Measurements from ENCODE around the gene SLC2A4RG. TPM values are rescaled to one million over a fixed set of nuclear protein-coding genes. Genes with fewer than 3 reads are reported as not detected.

Gene SLC2A4RG
- total RNA-seq, 2 donors from 2014 or later = 54.0 to 112 TPM

DNA sequence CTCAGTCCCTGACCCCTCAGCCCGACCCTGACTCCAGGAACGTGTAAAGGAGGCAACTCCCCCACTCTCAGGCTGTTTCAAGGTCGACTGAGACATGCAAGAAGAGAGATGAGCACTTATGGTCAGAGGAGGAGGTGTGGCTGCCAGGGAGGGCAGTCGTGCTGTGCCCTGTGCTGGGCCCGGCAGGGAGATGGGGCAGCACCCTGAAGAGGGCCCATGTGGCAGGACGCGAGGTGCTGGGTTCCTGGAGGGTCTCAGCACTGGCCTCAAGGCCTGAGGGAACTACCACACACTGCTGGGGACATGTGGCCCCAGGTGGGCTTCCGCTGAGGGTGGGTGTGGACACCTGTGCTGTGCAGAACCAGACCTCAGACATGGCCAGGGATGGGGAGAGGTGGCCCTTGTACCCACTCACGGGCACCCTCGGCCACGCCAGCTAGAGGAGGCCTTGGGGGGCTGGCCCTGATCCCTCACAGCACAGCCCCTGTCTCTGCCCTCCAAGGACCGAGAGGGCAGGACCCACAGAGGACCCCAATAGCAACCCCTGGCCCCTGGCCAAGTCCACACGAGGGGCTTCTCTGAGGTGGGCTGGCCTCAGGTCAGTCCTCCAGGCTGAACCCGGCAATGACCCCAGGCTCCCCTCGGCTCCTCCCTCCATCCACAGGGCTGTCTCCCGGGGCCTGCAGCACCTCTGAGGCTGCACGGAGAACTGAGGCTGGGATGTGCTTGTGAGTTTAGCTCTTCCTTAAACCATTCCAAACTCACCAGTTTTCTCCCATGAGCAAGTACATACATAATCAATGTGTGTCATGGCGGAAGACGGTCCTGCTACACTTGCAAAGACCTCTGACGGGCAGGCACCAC, 8.7 kb downstream of the SLC2A4RG start:
- no peak for DNase-seq (ENCODE audit: low spot score)
- intact Hi-C loops (cut with DNase I) = no loop called here

DNA sequence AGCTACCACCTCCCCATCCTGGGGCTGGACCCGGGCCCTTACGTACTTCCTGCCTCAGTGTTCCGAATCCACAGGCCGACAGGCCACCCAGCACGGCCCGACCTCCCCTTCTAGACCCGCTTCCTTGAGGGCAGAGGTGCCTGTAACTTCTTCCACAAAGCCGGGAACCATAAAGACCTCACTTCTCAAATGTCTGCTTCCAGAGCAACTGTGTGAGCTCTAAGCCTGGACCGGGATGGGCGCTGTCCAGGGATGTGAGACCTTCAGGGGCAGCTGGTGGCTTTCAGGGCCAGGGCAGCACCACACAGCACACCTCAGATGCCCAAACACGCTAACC, 9.3 kb downstream of the SLC2A4RG start:
- no peak for DNase-seq (ENCODE audit: low spot score)
- intact Hi-C loops (cut with DNase I) = no loop called here

DNA sequence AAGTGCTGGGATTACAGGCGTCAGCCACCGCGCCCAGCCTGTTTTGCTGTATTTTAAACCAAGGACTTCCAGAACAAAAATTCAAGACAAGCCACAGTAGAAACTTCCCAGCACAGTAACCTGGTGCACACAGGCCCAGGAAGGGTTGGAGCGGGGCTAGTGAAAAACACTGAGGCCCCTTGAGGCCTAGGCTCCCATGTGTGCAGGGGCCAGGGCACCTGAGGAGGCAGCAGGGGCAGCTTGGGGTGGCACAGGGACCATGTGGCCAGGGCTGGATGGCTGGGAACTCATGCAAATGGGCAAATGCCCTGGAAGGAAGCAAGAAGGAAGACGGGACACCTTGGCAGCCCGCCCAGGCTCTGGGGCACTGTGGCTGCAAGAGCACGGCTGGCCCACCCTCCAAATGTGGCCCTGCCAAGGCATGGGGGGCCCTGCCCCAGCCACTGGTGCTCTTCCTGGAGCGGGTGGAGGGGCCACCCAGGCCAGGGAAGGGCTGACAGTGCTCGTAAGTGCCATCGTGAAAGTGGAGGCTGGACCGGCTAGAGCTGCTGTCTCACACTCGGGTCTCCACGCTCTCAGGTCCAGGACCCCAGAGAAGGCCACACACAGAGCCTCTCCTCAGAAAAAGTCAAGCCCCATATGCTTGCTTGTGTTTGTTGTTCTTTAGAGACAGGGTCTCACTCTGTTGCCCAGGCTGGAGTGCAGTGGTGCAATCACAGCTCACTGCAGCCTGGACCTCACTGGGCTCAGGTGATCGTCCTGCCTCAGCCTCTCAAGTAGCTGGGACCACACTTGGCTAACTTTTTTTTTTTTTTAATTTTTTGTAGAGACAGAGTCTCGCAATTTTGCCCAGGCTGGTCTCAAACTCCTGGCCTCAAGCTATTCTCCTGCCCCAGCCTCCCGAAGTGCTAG, 10.3 kb downstream of the SLC2A4RG start:
- DNase-seq (ENCODE audit: low spot score) = no peak
- intact Hi-C loops (cut with DNase I) = no loop called here

DNA sequence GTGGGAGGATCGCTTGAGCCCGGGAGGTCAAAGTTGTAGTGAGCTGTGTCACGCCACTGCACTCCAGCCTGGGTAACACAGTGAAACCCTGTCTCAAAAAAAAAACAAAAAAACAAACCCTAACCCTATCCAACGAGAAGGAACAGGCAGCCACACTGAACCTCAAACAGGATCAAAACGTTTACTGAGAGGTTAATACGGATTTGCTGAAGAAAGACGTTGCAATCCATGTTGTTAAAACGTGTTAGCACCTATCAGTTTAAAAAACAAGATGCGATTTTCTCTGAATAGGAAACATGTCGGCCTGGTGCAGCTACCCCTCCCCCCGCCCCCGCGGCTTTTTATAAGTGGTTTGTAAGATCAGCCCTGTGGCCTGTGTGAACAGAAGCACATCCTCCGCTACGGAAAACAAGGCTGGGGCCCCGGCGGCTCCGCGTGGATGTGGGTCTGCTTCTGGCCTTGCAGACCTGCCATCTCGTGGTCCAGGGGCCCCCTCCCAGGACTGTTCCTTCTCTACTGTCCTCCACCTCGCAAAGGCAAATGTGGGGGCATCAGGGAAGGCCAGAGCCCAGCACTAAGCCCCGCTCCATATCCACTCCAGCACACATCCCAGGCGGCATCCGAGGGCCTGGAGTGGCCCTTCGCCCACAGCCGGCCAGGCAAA, 11.4 kb downstream of the SLC2A4RG start:
- no peak for DNase-seq (ENCODE audit: low spot score)
- intact Hi-C loops (cut with DNase I) = no loop called here

DNA sequence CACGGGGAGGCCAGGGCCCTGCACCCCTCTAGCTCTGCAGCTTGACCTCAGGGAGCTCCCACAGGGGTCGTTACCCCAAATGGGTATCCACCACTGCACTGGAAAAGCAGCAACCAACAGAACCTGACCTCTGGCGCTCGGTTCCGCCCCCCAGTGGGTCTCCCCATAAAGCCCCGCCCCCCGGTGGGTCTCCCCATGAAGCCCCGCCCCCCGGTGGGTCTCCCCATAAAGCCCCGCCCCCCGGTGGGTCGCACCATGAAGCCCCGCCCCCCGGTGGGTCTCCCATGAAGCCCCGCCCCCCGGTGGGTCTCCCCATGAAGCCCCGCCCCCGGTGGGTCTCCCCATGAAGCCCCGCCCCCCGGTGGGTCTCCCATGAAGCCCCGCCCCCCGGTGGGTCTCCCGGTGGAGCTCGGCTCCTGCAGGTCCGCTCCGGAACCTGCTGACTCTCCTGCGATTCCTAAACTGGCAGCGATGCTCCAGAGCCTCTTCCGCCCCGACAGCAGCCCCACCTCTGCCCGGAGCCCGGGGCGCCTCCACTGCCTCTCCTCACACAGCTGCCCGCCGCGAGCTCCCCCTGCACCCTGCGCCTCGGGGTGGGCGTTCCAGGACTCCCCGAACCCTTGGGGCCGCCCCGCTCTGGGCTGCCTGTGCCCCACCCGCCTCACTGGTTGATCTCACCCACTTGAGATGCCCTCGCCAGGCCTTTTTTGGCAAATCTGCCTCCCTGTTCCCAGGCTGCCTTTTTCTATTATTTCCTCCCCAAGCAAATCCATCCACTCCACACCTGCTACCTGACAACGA, 12.1 kb downstream of the SLC2A4RG start:
- intact Hi-C loops (cut with DNase I) = no loop called here
- no peak for DNase-seq (ENCODE audit: low spot score)

DNA sequence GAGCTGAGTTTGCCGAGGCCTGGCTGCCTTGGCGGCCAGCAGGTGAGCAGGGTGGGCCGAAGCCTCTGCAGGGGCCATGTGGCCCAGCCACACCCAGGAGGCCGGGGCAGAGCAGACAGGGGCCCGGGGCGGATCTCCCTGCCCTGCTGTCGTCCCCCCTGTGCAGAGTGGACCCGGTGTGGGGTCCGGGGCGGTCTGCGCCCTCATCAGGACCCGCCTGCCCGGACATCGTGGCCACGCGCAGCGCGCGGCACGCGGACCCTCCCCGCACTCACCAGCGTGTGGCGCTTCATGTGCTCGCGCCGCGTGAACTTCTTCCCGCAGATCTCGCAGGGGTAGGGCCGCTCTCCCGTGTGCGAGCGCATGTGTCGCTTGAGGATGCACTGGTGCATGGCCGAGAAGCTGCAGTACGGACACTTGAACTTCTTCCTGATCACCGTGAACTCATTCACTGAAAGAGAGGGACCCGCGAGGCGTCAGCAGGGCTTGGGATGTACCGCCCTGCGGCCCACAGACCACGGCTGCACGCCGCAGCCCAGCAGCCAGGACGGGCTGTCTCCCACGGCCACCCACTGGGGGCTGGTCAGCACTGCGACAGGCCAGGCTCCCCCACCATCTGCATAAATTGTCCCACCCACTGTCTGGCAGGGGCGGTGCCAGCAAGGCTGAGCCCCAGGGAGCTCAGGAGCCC, 13.0 kb downstream of the SLC2A4RG start:
- intact Hi-C loops (cut with DNase I) = no loop called here
- DNase-seq (ENCODE audit: low spot score) = no peak

DNA sequence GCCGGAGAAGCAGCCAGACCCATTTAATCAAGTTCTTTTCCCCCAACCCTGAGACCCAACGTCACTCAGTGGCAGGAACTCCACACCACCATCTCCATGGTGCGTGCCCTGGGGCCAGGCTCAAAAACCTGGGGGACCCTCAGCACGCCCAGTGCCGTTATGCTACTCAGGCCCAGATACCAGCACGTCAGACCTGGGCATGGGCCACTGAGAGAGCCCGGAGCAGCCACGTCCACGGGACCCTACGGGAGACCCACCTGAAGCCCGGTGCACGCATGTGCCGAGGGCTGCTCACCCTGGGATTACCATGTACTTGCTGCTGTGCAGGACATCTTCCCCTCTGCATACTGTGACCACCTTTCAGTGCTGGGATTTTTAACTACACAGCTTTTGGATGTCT, 13.8 kb downstream of the SLC2A4RG start:
- intact Hi-C loops (cut with DNase I) = no loop called here
- DNase-seq (ENCODE audit: low spot score) = no peak

DNA sequence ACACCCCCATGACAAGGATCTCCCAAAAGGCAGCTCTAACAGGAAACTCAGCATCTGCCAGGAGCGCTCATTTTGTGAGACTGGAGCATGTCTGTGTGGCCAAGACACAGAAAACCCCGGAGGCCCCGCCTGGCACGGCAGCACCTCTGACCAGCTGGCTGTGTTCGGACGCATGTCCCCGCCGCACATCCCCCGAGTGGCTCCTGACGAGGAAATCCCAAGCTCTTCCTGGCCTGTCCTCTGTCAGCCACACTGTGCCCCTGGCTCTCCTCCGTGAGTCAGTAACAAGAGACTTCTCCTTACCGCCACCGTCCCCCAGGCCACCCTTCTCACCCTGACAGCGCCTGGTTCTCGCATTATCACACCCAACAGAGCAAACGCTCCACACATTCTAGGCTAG, 14.4 kb downstream of the SLC2A4RG start:
- intact Hi-C loops (cut with DNase I) = no loop called here
- DNase-seq (ENCODE audit: low spot score) = no peak

DNA sequence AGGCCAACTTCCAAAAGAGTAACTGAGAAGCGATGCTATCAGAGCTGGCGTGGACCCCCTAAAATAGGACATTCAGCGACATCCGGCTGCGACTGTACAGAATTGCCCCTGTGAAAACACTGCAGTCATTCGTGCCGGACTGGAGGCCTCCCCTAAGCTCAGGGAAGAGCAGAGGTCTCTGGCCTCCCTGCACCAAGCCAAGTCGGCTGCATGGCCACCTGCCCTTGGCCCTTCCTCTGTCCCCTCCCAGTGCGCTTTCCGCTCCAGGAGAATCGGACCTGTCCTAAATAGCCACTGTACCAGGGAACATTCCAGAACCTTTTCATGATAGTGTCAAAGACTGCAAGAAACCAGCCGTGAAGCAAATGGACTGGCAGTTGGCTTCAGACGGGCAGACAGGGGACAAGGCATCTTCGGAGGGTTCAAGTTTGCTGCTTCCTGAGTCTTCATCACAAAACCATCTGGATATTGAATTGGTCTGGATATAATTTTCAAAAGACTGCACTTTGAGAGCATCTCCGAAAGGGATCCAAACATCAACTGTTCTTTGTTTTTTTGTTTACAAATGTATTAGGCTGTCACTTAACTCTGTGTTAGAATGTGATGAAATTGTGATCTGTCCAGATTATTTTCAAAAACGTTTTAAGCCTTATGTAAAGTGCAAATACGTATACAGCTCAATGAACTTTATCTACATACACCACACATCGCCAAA, 16.5 kb downstream of the SLC2A4RG start:
- DNase-seq (ENCODE audit: low spot score) = no peak
- intact Hi-C loops (cut with DNase I) = no loop called here

DNA sequence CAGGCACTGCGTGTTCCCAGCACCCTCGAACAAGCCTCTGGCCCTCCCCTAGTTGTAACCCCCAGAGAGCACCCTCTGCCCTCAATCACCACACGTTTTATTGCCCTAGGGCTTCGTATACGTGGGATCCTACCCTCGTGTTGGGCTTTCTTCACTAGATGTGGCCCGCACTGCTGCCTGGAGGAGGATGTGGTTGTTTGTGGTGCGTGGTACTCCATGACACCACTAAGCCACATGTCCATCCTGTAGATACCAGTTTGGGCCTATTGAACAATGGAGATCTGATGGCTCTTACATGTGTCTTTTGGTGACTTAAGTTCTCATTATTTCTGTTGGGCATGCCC, 17.0 kb downstream of the SLC2A4RG start:
- DNase-seq (ENCODE audit: low spot score) = no peak
- intact Hi-C loops (cut with DNase I) = no loop called here

DNA sequence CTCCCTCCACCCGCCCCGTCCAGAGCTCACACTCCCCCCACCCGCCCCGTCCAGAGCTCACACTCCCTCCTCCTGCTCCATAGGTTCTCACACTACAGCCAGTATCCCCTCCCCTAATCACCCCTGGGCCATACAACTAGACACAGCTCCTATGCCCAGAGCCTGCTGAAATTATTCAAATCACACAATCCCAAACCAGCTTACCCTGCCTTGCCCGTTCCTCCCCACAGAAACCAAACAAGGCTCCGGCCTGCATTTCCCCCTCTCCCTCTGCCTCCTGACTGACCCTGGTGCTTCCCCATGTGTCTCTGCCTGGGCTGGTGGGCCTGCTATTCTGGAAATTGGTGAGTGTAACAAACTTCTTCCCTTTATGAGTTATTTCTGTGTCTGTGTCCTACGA, 18.6 kb downstream of the SLC2A4RG start:
- intact Hi-C loops (cut with DNase I) = no loop called here
- no peak for DNase-seq (ENCODE audit: low spot score)

DNA sequence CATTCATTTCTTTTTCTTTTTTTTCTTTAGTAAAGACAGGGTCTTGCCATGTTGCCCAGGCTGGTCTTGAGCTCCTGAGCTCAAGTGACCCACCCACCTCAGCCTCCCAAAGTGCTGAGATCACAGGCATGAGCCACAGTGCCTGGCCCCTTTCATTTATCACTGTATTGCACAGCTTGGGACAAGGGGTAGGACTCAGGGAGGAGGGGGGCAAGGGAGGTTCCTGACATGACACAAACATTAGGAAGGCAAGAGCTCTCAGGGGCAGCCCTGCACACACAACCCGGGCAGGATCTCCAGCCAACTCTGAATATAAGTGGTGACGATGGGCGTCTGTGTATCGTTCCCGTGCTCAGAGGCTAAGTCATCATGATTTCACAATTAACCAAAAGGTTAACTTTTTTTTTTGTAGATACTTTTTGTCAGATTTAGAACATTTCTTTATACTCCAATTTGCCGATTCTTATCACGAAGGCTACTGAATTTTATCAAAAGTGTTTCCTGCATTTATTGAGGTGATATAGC, 19.9 kb downstream of the SLC2A4RG start:
- DNase-seq (ENCODE audit: low spot score) = no peak
- intact Hi-C loops (cut with DNase I) = no loop called here

DNA sequence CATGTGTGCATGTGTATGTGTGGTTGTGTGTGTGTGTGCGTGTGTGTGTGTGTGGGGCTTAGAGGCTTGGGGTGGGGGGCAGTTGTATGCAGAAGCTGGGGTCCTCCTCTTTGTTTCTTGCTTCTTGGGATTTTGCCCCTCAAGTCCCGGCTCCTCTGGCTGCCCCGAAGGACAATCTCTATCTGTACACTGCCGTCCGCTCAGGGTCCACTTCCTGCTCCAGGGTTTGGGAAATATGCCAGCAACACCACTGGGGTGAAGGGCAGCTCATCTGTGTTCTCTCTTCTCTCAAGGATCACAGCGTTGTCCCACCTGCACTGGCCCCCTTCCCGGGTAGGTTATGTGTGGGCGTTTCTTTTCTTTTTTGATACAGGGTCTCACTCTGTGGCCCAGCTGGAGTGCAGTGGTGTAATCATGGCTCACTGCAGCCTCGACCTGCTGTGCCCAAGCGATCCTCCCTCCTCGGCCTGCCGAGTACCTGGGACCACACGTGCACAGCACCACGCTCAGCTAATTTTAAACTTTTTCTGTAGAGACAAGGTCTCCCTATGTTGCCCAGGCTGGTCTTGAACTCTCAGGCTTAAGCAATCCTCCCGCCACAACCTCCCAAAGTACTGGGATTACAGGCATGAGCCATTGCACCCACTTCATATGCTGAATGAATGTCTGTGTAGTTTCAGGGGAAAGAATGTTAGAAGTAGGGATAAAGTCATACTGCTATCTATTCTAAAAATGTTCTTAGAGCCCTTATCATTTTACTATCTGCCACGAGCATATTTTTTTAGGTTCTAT, 25.7 kb downstream of the SLC2A4RG start:
- intact Hi-C loops (cut with DNase I) = no loop called here
- DNase-seq (ENCODE audit: low spot score) = no peak

DNA sequence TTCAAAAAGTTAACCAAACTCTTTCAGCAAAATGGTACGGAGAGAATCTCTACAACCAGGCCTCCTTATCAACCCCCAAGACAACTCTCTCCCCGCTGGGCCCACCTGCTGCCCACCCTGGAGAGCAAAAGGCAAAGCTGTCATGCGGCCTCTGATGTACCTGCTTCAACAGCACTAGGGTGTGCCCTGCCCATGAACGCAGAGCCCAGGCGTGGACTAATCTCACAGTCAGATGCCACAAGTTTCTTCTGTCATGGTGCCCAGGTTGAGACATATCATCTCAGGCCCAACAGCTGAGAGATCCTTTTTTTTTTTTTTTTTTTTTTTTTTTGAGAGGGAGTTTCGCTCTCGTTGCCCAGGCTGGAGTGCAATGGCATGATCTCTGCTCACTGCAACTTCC, 26.3 kb downstream of the SLC2A4RG start:
- intact Hi-C loops (cut with DNase I) = no loop called here
- DNase-seq (ENCODE audit: low spot score) = no peak

DNA sequence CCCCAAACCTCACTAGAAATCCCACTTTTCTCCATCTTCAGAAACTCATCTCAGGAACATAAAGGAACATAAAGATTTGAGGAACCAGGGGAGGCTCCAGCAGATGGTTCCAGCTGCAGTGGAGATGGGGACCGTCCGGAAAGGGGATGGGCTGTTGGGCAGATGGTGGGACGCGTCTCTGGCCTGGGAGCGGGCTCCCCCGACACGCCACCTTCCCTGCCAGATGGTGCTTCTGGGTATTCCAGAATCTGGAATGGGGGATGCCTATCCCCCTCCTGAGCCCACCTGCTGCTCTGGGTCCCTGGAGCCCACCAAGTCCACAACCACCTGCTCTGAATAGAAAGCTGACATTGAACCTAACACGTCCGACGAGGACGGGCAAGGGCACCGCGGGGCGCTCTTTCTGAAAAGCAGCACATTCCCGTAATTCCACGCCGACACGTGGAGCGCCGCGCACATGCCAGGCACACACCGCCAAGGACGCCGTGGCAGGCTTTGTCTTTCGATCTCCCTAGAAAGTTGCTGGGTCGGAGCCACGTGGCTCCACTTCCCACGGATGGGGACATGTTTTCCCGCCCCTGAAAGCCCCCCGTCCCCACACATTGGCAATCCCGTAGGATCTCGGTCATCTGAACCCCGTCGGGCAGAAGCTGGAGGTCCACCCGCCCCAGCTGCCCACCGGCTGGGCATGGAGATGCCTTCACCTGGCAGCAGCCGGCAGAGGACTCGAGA, 27.3 kb downstream of the SLC2A4RG start:
- intact Hi-C loops (cut with DNase I) = no loop called here

DNA sequence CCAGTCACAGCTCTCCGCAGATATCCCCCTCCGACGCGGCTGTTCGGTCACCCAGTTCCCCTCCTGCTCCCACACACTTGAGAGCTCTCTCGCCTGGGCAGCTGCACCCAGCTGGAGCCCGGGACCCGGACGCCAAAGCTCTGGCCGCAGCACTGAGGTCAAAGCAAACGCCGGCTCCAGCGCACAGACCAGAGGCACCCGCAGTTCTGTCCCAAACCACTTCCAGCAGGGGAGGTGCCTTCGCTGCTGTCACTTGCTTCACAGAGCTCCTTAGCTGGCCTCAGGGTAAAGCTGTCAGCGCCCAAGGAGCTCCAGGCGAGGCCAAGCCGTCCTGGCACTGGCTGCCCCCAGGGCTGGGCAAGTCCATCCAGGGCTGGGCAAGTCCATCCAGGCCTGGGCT, 27.9 kb downstream of the SLC2A4RG start:
- DNase-seq (ENCODE audit: low spot score) = no peak
- intact Hi-C loops (cut with DNase I) = no loop called here

More for the DNA sequence above, 27.3 kb downstream of the SLC2A4RG start:
- DNase-seq (ENCODE audit: low spot score) = no peak

DNA sequence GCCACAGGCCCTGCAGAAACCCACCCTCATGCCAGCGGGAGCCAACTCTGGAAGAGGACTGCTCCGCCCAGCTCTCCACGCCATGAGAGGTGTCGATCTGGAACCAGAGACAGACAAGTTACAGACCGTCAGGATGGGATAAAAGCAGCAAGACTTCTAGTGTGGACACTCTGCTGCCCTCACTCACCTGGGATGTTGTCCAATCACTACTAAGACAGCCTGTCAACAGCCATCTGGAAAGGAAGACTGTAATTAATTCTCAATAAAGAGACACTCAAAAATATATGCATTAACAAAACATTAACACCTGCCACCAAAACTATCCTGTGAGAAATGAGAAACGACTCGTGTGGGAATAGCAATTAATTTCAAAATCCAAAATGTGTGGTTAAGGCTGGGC, 28.3 kb downstream of the SLC2A4RG start:
- intact Hi-C loops (cut with DNase I) = no loop called here
- no peak for DNase-seq (ENCODE audit: low spot score)
